ENCODE measurements around the gene RAB3C. TPM values are rescaled to one million over a fixed set of nuclear protein-coding genes. Genes with fewer than 3 reads are reported as not detected.
"Not testable (repeated sequence)": the region's sequence is repeated elsewhere in the genome, so short reads cannot be mapped to it uniquely, and the experiment has no call there.

The RAB3C gene
- polyA plus RNA-seq, 1 donor = 0.34 TPM

- no peak for DNase-seq (ENCODE audit: low read depth)
Measured at GRCh38 chr5:58674711-58675110, 91.8 kb downstream of the RAB3C start.

GRCh38 chr5:58675341-58675740 lies 92.5 kb downstream of the RAB3C start:
- DNase-seq (ENCODE audit: low read depth) = peak; percentile 44

GRCh38 chr5:58677650-58678049 lies 94.8 kb downstream of the RAB3C start:
- no peak for DNase-seq (ENCODE audit: low read depth)

- no peak for DNase-seq (ENCODE audit: low read depth)
Measured at GRCh38 chr5:58680503-58680902, 97.6 kb downstream of the RAB3C start.

GRCh38 chr5:58681943-58682342 lies 99.1 kb downstream of the RAB3C start:
- DNase-seq (ENCODE audit: low read depth) = no peak

- no peak for DNase-seq (ENCODE audit: low read depth)
Measured at GRCh38 chr5:58683567-58683966, 100.7 kb downstream of the RAB3C start.

GRCh38 chr5:58687079-58687478 lies 104.2 kb downstream of the RAB3C start:
- no peak for DNase-seq (ENCODE audit: low read depth)

GRCh38 chr5:58687595-58687994 lies 104.7 kb downstream of the RAB3C start:
- DNase-seq (ENCODE audit: low read depth) = no peak

- DNase-seq (ENCODE audit: low read depth) = not testable (repeated sequence)
Measured at GRCh38 chr5:58699088-58699761, 116.3 kb downstream of the RAB3C start.

- no peak for DNase-seq (ENCODE audit: low read depth)
Measured at GRCh38 chr5:58699762-58700118, 116.9 kb downstream of the RAB3C start.

- DNase-seq (ENCODE audit: low read depth) = no peak
Measured at GRCh38 chr5:58703925-58704555, 121.2 kb downstream of the RAB3C start.

- DNase-seq (ENCODE audit: low read depth) = no peak
Measured at GRCh38 chr5:58706736-58707135, 123.9 kb downstream of the RAB3C start.

GRCh38 chr5:58708456-58708855 lies 125.6 kb downstream of the RAB3C start:
- DNase-seq (ENCODE audit: low read depth) = no peak

- DNase-seq (ENCODE audit: low read depth) = not testable (repeated sequence)
Measured at GRCh38 chr5:58710425-58710824, 127.5 kb downstream of the RAB3C start.

- no peak for DNase-seq (ENCODE audit: low read depth)
Measured at GRCh38 chr5:58710871-58711270, 128.0 kb downstream of the RAB3C start.

- no peak for DNase-seq (ENCODE audit: low read depth)
Measured at GRCh38 chr5:58711965-58712364, 129.1 kb downstream of the RAB3C start.

- no peak for DNase-seq (ENCODE audit: low read depth)
Measured at GRCh38 chr5:58714046-58714445, 131.2 kb downstream of the RAB3C start.

GRCh38 chr5:58715997-58716656 lies 133.3 kb downstream of the RAB3C start:
- DNase-seq (ENCODE audit: low read depth) = no peak

- no peak for DNase-seq (ENCODE audit: low read depth)
Measured at GRCh38 chr5:58716713-58717112, 133.8 kb downstream of the RAB3C start.

- no peak for DNase-seq (ENCODE audit: low read depth)
Measured at GRCh38 chr5:58717303-58718007, 134.6 kb downstream of the RAB3C start.

- DNase-seq (ENCODE audit: low read depth) = no peak
Measured at GRCh38 chr5:58718269-58718978, 135.5 kb downstream of the RAB3C start.

- no peak for DNase-seq (ENCODE audit: low read depth)
Measured at GRCh38 chr5:58722160-58722559, 139.3 kb downstream of the RAB3C start.

All from forelimb muscle (tissue), 1 donor.